ENCODE data around the gene GM2A. TPM values are rescaled to one million over a fixed set of nuclear protein-coding genes. Genes with fewer than 3 reads are reported as not detected.

GM2A gene
- total and polyA plus RNA-seq, 3 donors from 2014 or later, result 29.8 to 54.4 (median 38.0) TPM

GRCh38 chr5:151315998-151316597 is 63.1 kb downstream of the GM2A start:
- peak; percentile 92 for DNase-seq
- no peaks in the 10 kb centered on the region for H3K27me3 ChIP-seq
- intact Hi-C loops (cut with DNase I; ENCODE audit: low total_unique reads), result no loop called here
- no peaks in the 10 kb centered on the region for H3K9me3 ChIP-seq
- H3K4me1 ChIP-seq, result peaks cover 20% of the 10 kb centered on the region
- no peak overlapping the region for H3K4me3 ChIP-seq
- 62 to 65% methylated on average over 8 of the region's 8 CpGs for WGBS, 2 donors
- TF ChIP-seq CTCF (IDR thresholded peaks at IDR 0.05), result peak; percentile 76 to 87 (median 83)
- no peak for TF ChIP-seq POLR2A (IDR thresholded peaks at IDR 0.05)
- H3K27ac ChIP-seq, result no peak overlapping the region
- H3K36me3 ChIP-seq (ENCODE audit: low read depth, missing control alignments), result no peaks in the 10 kb centered on the region

GRCh38 chr5:151317871-151318270 is 64.9 kb downstream of the GM2A start:
- Histone ChIP-seq H3K27me3 (no peaks in the 10 kb centered on the region), H3K9me3 (no peaks in the 10 kb centered on the region), H3K4me1 (peaks cover 20% of the 10 kb centered on the region), H3K4me3 (no peak overlapping the region), H3K36me3 (ENCODE audit: low read depth, missing control alignments) (no peaks in the 10 kb centered on the region), H3K27ac (no peak overlapping the region)
- DNase-seq, result no peak
- 33 to 49% methylated on average over 2 of the region's 2 CpGs for WGBS, 2 donors
- intact Hi-C loops (cut with DNase I; ENCODE audit: low total_unique reads), result no loop called here
- TF ChIP-seq CTCF (IDR thresholded peaks at IDR 0.05), result no peak
- no peak for TF ChIP-seq POLR2A (IDR thresholded peaks at IDR 0.05)

GRCh38 chr5:151318850-151319732 is 66.1 kb downstream of the GM2A start:
- Histone ChIP-seq H3K36me3 (ENCODE audit: low read depth, missing control alignments) (no peaks in the 10 kb centered on the region), H3K27ac (peak overlapping the region in 1 of 2 donors; percentile 24), H3K4me3 (no peak overlapping the region), H3K9me3 (no peaks in the 10 kb centered on the region), H3K4me1 (peaks cover 20% of the 10 kb centered on the region), H3K27me3 (no peaks in the 10 kb centered on the region)
- no peak for TF ChIP-seq POLR2A (IDR thresholded peaks at IDR 0.05)
- peak in 2 of 3 experiments; percentile 30 to 34 for TF ChIP-seq CTCF (IDR thresholded peaks at IDR 0.05)
- DNase-seq, result peak; percentile 77
- intact Hi-C loops (cut with DNase I; ENCODE audit: low total_unique reads), result no loop called here
- 48 to 55% methylated on average over 2 of the region's 2 CpGs for WGBS, 2 donors

Other genes with a start within 250 kb of the GM2A start
- gene GPX3, start 232.6 kb upstream of the GM2A start, total RNA-seq, result 100 to 1,000 TPM; 216 to 224 TPM
- 119 TPM for gene GPX3, start 232.6 kb upstream of the GM2A start, polyA plus RNA-seq (ENCODE audit: insufficient read depth, low read depth, low replicate concordance)
- gene TNIP1, start 172.2 kb upstream of the GM2A start, total RNA-seq, result 10 to 100 TPM; 48.4 to 58.3 TPM
- 43.5 TPM for gene TNIP1, start 172.2 kb upstream of the GM2A start, polyA plus RNA-seq (ENCODE audit: insufficient read depth, low read depth, low replicate concordance)
- 100 to 1,000 TPM; 116 to 180 TPM for gene ANXA6, start 95.4 kb upstream of the GM2A start, total RNA-seq
- 152 TPM for gene ANXA6, start 95.4 kb upstream of the GM2A start, polyA plus RNA-seq (ENCODE audit: insufficient read depth, low read depth, low replicate concordance)
- 10 to 100 TPM; 37.6 to 65.3 TPM for gene CCDC69, start 29.1 kb upstream of the GM2A start, total RNA-seq
- 40.8 TPM for gene CCDC69, start 29.1 kb upstream of the GM2A start, polyA plus RNA-seq (ENCODE audit: insufficient read depth, low read depth, low replicate concordance)
- gene SLC36A3, start 50.6 kb downstream of the GM2A start, total RNA-seq, result 1 to 10 TPM; 4.2 to 8.3 TPM
- 21.9 TPM for gene SLC36A3, start 50.6 kb downstream of the GM2A start, polyA plus RNA-seq (ENCODE audit: insufficient read depth, low read depth, low replicate concordance)
- under 1 TPM; 0.43 to 0.47 TPM for gene SLC36A2, start 94.4 kb downstream of the GM2A start, total RNA-seq
- 1.5 TPM for gene SLC36A2, start 94.4 kb downstream of the GM2A start, polyA plus RNA-seq (ENCODE audit: insufficient read depth, low read depth, low replicate concordance)
- gene SLC36A1, start 194.4 kb downstream of the GM2A start, total RNA-seq, result 10 to 100 TPM; 31.2 to 31.3 TPM
- gene SLC36A1, start 194.4 kb downstream of the GM2A start, polyA plus RNA-seq (ENCODE audit: insufficient read depth, low read depth, low replicate concordance), result 33.4 TPM

All from testis (tissue), 3 donors.